HL-60 (cell line): ENCODE measurements around the gene SPDYC.

Source experiments
- CTCF ChIP-seq: IDR thresholded peaks from one replicate; pipeline ENCODE4 v1.5.1; 2011; ENCODE audit warnings: low read length, control low read depth, inconsistent platforms; ENCODE audit not compliant: insufficient read depth
- REST ChIP-seq: IDR thresholded peaks from 2 replicates; pipeline ENCODE4 v1.6.1; 2012; ENCODE audit warnings: low read depth; ENCODE audit not compliant: insufficient replicate concordance

GRCh38 chr11:65128182-65129145 lies 41.6 kb upstream of the SPDYC start:
- TF ChIP-seq CTCF (no peak), REST (no peak)
